Activated T-helper 1 cell treated with anti-CD3 and anti-CD28 coated beads, Interleukin-2, amount 50 U/mL, for 16 hours (primary cell): Measurements from ENCODE around the gene DMAC1.

ENCODE experiments used
- DNase-seq, 2 donors: peaks; one replicate each; pipeline ENCODE4 v3.0.0-alpha.2; 2020; ENCODE audit warnings: low read depth in 1 of 2, low spot score in 1 of 2

The DMAC1 gene

DNA sequence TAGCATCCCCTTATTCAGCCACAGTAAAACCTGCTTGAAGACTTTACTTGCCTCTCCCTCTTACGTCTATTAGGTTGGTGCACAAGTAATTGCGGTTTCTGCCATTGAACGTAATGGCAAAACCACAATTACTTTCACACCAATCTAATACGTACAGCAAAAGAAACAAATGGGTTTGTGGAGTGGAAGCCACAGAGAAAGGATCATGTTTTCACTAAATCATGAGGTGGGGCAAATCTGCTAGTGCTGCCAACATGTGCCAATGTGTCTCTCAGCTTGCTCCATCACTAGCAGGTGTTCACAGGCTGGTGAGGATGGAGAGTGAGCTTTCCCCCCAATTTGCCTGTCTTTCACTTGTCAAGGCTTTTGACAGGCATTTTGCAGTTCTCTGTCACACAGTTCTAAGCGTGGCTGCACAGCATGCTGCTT, 15.9 kb downstream of the DMAC1 start:
- DNase-seq = no peak

DNA sequence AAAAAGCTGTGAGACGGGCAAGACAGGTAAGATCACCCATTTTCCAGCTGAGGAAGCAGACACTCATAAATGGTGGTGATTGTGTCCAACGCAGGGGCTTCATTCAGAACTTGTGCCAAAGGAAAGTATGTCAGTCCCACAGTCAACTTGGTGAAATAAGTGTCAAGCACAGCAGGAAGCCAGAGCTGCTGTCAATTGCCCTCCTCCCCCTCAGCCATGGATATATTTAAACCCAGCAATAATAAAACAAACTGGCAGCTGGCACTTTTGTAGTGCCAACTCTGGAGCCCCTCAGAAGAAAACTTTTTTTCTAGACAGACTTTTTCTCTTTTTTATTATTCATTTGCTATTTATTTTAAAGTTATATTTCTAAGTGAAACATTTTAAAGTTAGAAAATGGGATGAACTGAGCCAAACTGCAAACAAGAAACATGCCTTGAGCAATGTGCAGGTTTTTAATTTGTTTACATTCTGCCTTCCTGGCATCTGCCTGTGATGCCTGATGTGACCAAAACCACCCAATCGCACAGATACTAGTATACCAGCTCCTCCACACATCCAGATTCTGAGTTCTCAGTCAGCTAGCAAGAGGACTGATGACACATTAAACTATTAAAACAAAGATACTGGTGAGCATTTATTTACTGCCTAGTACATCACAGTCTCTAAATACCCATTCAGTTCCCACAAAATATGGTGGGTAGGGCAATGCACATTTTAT, 17.0 kb downstream of the DMAC1 start:
- no peak for DNase-seq

DNA sequence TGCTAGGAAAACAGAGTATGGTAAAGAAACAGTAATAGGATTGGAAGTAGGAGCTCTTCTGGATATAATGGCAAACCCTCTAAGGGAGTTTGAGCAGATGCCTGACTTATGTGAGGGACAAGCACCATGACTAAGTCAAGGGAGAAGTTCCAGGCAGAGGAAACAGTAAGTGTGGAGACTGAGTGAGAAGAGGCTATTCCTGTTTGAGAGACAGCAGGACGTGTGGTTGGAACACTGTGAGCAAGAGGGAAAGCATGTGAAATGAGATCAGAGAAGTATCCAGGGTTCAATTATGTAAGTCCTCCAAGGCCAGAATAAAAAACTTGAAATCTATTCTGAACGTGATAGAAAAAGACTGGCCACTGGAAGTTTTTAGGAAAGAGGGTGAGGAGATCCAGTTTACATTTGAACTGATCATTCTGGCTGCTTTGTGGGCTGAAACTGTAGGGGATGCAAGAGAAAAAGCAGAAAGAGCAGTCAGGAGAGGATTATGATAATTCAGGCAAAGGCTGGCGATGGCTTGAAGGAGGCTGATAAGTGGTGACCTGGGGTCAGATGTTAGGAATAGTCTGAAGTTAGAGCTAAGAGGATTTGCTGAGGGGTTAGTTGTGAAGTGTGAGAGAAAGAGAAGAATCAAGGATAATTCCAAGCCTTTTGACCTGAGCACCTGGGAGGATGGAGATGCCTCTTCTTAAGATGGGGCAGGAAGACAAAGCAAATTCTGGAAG, 19.2 kb downstream of the DMAC1 start:
- no peak for DNase-seq

DNA sequence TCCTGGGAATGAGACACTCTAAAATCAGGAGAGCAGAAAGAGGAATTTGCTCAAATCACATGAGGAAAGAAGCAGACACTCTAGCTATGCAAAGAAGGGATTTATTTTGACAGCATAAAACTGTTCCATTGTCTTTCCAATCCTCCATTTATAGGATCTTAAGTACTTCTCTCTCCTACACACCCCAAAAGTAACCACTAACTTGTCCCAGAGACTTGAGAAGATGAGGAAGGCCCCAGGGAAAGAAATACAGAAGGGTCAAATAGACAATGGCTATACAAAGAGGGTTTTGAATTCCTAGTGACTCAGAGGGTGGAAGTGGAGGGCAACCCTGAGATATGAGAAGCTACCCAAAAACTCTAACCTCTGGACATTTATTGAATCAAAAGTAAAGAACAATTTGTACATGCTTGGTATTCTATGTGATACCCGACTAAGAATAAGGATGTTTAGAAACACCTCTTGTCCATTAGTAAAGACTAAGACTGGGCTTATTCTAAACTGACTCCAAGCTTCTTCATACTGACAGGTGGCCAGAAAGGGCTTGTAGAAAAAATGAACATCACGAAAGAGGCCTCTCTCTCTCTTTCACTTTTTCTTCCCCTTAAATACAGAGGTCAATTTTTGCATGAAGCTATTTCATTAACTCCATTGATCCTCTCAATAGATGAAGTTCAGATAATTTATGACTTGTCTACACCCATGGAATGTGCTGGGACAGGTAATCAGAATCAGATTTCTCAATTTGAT, 20.6 kb downstream of the DMAC1 start:
- no peak for DNase-seq

DNA sequence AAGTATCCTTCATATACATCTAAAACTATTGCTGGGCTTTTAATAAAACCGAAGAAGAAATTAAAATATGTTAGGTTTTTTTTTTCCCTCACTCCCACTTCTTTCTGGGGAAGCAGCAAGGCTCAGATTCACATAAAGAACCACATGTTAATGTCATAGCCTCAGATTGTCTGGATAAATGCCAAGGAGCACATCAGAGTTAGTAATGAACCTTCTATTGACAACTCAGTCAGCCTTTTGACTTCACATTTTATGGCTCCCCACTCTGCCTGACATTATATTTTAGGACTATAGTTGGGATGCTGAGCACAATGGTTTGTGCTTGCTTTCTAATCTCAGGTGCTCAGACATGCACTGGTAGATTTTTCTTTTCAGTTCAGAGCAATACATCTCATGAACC, 21.8 kb downstream of the DMAC1 start:
- DNase-seq = no peak

DNA sequence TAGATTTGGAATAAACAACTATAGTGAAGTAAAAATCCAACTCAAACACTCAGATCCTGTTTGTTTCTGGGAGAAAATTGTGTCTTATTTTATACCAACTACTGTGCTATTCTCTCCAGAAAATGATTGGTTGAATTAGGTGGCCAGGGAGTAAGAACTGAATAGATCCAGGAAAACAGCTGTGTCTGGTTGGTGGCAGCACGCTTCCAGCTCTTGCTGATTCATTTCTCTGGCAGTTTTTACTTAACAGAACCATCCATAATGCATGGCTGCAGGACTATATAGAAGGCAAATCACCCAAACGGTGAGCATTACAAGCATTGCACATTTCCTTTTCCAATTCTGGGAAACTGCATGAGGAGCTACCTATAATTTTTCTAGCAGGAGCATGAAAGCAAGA, 29.5 kb downstream of the DMAC1 start:
- DNase-seq = no peak

DNA sequence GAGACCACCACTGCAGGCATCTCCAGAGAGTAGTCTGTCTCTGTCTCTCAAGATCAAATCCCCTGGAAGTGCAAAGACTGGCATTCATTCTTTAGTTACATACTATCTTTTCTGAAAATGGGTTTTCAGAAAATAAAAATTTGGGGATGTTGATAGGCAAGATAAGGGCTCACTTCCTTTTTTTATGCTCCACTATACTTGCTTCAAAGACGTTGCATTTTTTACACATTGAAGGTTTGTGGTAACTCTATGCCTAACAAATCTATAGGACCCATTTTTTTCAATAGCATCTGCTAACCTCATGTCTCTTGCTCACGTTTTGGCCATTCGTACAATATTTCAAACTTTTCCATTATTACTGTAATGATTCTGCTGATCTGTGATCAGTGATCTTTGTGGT, 37.0 kb downstream of the DMAC1 start:
- no peak for DNase-seq

DNA sequence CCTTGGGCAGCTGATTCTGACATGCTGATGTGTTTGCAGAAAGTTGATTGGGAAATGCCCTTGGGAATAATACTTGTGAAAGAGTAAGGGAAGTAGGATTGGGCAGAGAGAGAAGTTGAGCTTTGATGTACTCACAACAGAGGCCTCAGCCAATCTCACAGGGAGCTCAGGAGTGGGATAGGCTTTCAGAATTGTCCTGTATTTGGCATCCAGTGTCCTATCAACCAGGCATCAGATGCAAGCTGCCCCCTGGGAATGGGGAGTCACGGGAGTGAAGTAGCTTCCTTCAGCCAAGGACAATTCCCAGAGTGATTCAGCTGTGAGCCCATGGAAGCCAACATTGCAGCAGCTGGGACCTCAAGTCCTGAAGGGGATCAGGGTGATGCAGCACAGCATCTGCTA, 39.6 kb downstream of the DMAC1 start:
- no peak for DNase-seq

DNA sequence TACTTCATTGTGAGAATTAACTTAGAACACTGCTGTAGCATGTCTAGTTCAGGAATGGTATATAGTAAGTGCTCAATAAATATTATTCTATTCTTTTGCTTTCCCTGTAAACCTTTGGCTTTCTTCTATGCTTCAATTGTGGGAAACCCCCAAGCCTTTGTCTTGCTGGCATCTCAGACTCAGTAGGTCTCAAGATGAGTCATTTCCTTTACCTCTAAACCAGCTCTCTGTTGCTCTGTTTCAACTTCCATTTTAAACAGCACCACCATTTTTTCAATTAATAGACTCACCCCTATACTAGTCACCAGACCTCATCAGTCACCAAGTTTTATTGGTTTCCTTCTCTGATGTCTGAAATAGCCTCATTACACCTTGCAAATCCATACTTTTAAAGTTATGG, 43.5 kb downstream of the DMAC1 start:
- no peak for DNase-seq

DNA sequence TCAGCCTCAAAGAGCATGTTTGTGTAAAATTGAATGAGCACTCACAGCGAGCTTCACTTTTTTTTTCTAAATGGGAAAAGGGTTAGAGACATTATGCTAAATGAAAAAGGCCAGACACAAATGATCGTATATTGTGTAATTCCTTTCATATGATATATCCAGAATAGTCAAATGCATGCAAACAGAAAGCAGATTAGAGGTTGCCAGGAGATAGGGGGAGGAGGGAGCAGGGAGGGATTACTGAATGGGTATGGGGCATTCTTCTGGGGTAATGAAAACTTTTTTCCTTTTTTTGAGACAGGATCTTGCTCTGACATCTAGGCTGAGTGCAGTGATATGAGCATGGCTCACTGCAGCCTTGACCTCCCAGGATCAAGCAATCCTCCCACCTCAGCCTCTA, 47.1 kb downstream of the DMAC1 start:
- no peak for DNase-seq
